ENCODE measurements around the gene FBXW11. TPM values are rescaled to one million over a fixed set of nuclear protein-coding genes. Genes with fewer than 3 reads are reported as not detected.
"Not testable (repeated sequence)": the region's sequence is repeated elsewhere in the genome, so short reads cannot be mapped to it uniquely, and the experiment has no call there.

The FBXW11 gene
- total RNA-seq, 2 donors from 2014 or later, result 29.0 to 64.6 TPM

- TF ChIP-seq POLR2A (IDR thresholded peaks at IDR 0.05), result no peak
- TF ChIP-seq CTCF (IDR thresholded peaks at IDR 0.05), result no peak
- ATAC-seq (no peak), DNase-seq (no peak)
- Histone ChIP-seq H3K27me3 (no peaks in the 10 kb centered on the region), H3K4me3 (no peak overlapping the region), H3K4me1 (no peaks in the 10 kb centered on the region), H3K27ac (no peak overlapping the region), H3K36me3 (replicated peaks in 1 of 2; ENCODE audit: insufficient read depth in 1 of 2, low read depth in 2 of 2) (no peaks in the 10 kb centered on the region), H3K9me3 (no peaks in the 10 kb centered on the region)
- intact Hi-C loops (cut with DNase I), result no loop called here
Observed at GRCh38 chr5:172029876-172030275, 23.4 kb upstream of the FBXW11 start.

GRCh38 chr5:172028167-172028566 is 21.7 kb upstream of the FBXW11 start:
- H3K4me1 ChIP-seq, result no peaks in the 10 kb centered on the region
- DNase-seq (no peak), ATAC-seq (no peak)
- no peaks in the 10 kb centered on the region for H3K27me3 ChIP-seq
- no peak for TF ChIP-seq CTCF (IDR thresholded peaks at IDR 0.05)
- TF ChIP-seq POLR2A (IDR thresholded peaks at IDR 0.05), result no peak
- no peak overlapping the region for H3K27ac ChIP-seq
- H3K36me3 ChIP-seq (replicated peaks in 1 of 2; ENCODE audit: insufficient read depth in 1 of 2, low read depth in 2 of 2), result no peaks in the 10 kb centered on the region
- WGBS, 2 donors, result 70 to 76% methylated on average over 4 of the region's 4 CpGs
- no peak overlapping the region for H3K4me3 ChIP-seq
- no peaks in the 10 kb centered on the region for H3K9me3 ChIP-seq
- intact Hi-C loops (cut with DNase I), result no loop called here

GRCh38 chr5:172020110-172020786 is 13.8 kb upstream of the FBXW11 start:
- H3K27ac ChIP-seq; H3K27me3 ChIP-seq; ATAC-seq; H3K9me3 ChIP-seq; intact Hi-C loops (cut with DNase I); DNase-seq; H3K4me1 ChIP-seq; H3K4me3 ChIP-seq; H3K36me3 ChIP-seq (replicated peaks in 1 of 2; ENCODE audit: insufficient read depth in 1 of 2, low read depth in 2 of 2): not testable (repeated sequence)
- WGBS, 2 donors, result 80 to 84% methylated on average over 10 of the region's 10 CpGs

- TF ChIP-seq CTCF (IDR thresholded peaks at IDR 0.05), result no peak
- TF ChIP-seq POLR2A (IDR thresholded peaks at IDR 0.05), result no peak
- no peak for DNase-seq
- WGBS, 2 donors, result 86 to 88% methylated on average over 4 of the region's 4 CpGs
- no peaks in the 10 kb centered on the region for H3K4me1 ChIP-seq
- no peak for ATAC-seq
- H3K27me3 ChIP-seq, result no peaks in the 10 kb centered on the region
- no peak overlapping the region for H3K27ac ChIP-seq
- no peaks in the 10 kb centered on the region for H3K9me3 ChIP-seq
- H3K36me3 ChIP-seq (replicated peaks in 1 of 2; ENCODE audit: insufficient read depth in 1 of 2, low read depth in 2 of 2), result no peaks in the 10 kb centered on the region
- no peak overlapping the region for H3K4me3 ChIP-seq
- intact Hi-C loops (cut with DNase I), result no loop called here
Observed at GRCh38 chr5:172015346-172015745, 8.9 kb upstream of the FBXW11 start.

- ATAC-seq (no peak), DNase-seq (no peak)
- Histone ChIP-seq H3K27ac (no peak overlapping the region), H3K4me1 (peaks cover 10% of the 10 kb centered on the region), H3K9me3 (no peaks in the 10 kb centered on the region), H3K36me3 (replicated peaks in 1 of 2; ENCODE audit: insufficient read depth in 1 of 2, low read depth in 2 of 2) (no peaks in the 10 kb centered on the region), H3K27me3 (no peaks in the 10 kb centered on the region), H3K4me3 (no peak overlapping the region)
- WGBS, 2 donors, result 74 to 80% methylated on average over 2 of the region's 2 CpGs
- TF ChIP-seq CTCF (IDR thresholded peaks at IDR 0.05), result no peak
- TF ChIP-seq POLR2A (IDR thresholded peaks at IDR 0.05), result no peak
- intact Hi-C loops (cut with DNase I), result no loop called here
Observed at GRCh38 chr5:172010278-172010677, 3.8 kb upstream of the FBXW11 start.

Data from body of pancreas (tissue), 4 donors.